Brain microvascular endothelial cell (primary cell): ENCODE measurements around the gene TSC22D1.

ENCODE experiments used
- DNase-seq: peaks from one replicate; pipeline ENCODE4 v3.0.0-alpha.2; 2020
- H3K27ac ChIP-seq: fragments of 250-450 bp; sonication (Bioruptor Pico); 2 replicates; pipeline ENCODE4 v1.5.1; 2020; ENCODE audit warnings: mild to moderate bottlenecking, moderate library complexity
- H3K27me3 ChIP-seq: fragments of 250-450 bp; sonication (Bioruptor Pico); replicated peaks from 2 replicates; pipeline ENCODE4 v1.5.1; 2020; ENCODE audit warnings: mild to moderate bottlenecking
- H3K36me3 ChIP-seq: fragments of 250-450 bp; sonication (Bioruptor Pico); replicated peaks from 2 replicates; pipeline ENCODE4 v1.5.1; 2020; ENCODE audit warnings: mild to moderate bottlenecking
- H3K4me3 ChIP-seq: 2 replicates; pipeline ENCODE4 v1.5.1; 2011; ENCODE audit warnings: low read depth, mild to moderate bottlenecking, control low read depth, low read length, moderate library complexity
- in situ Hi-C: cut with HindIII; loops from 2 replicates; pipeline ENCODE4 v1.10.0; 2017; ENCODE audit warnings: low sequenced_read_pairs, low pct_ligation_motif_present
- TF ChIP-seq, protein P1 (sequence below): IDR thresholded peaks from 2 replicates; pipeline ENCODE4 v1.5.1; 2011; ENCODE audit warnings: low read depth, mild to moderate bottlenecking, moderate library complexity, low read length, control low read depth, inconsistent platforms; ENCODE audit errors: missing control alignments

Gene TSC22D1

DNA sequence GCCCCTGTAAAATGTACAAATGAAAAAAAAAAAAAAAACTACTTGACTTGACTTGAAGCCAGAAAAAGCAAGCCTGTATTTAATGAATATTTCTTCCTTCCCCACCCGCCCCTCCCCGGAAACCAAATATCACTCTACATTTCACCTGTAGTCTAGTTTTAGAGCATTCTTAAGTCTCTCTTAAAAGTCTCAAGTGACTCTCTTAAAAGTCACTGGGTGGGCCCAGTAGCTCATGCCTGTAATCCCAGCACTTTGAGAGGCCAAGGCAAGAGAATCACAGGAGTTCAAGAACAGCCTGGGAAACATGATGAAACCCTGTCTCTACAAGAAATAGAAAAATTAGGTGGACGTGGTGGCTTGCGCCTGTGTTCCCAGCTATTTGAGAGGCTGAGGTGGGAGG lies 72.0 kb downstream of the TSC22D1 start:
- Histone ChIP-seq H3K27me3 (no peaks in the 10 kb centered on the region), H3K4me3 (no peak overlapping the region), H3K36me3 (peaks cover 3% of the 10 kb centered on the region), H3K27ac (no peak overlapping the region)
- TF ChIP-seq, protein P1, sequence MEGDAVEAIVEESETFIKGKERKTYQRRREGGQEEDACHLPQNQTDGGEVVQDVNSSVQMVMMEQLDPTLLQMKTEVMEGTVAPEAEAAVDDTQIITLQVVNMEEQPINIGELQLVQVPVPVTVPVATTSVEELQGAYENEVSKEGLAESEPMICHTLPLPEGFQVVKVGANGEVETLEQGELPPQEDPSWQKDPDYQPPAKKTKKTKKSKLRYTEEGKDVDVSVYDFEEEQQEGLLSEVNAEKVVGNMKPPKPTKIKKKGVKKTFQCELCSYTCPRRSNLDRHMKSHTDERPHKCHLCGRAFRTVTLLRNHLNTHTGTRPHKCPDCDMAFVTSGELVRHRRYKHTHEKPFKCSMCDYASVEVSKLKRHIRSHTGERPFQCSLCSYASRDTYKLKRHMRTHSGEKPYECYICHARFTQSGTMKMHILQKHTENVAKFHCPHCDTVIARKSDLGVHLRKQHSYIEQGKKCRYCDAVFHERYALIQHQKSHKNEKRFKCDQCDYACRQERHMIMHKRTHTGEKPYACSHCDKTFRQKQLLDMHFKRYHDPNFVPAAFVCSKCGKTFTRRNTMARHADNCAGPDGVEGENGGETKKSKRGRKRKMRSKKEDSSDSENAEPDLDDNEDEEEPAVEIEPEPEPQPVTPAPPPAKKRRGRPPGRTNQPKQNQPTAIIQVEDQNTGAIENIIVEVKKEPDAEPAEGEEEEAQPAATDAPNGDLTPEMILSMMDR, result no peak
- in situ Hi-C loops, result no loop called here
- DNase-seq, result no peak

- H3K27me3 ChIP-seq, result no peaks in the 10 kb centered on the region
- no peaks in the 10 kb centered on the region for H3K36me3 ChIP-seq
- no peak overlapping the region for H3K4me3 ChIP-seq
- H3K27ac ChIP-seq, result no peak overlapping the region
- TF ChIP-seq, protein P1, result no peak
- in situ Hi-C loops, result no loop called here
- DNase-seq, result no peak
Observed at GRCh38 chr13:44498969-44499368, 77.2 kb downstream of the TSC22D1 start.

GRCh38 chr13:44498502-44498901 lies 77.6 kb downstream of the TSC22D1 start:
- Histone ChIP-seq H3K36me3 (no peaks in the 10 kb centered on the region), H3K4me3 (no peak overlapping the region), H3K27me3 (no peaks in the 10 kb centered on the region), H3K27ac (no peak overlapping the region)
- in situ Hi-C loops, result no loop called here
- TF ChIP-seq, protein P1, result no peak
- DNase-seq, result no peak

DNA sequence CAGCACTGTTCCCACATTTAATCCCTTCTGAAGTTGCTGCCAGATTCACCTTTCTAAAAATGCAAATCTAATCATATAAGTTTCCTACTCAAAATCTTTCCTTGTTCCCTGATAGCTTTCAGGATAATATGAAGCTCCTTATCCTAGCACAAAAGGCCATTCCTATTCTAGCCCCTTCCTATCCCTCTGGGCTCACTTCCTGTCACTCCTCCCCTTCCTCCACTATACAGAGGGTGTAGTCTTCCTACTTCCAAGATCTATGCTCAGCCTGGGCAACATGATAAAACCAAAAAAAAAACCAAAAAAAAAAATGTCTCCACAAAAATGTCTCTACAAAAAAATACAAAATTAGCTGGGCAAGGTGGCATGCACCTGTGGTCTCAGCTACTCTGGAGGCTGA lies 78.3 kb downstream of the TSC22D1 start:
- H3K36me3 ChIP-seq, result no peaks in the 10 kb centered on the region
- no peak overlapping the region for H3K4me3 ChIP-seq
- in situ Hi-C loops, result no loop called here
- TF ChIP-seq, protein P1, result no peak
- no peak overlapping the region for H3K27ac ChIP-seq
- no peaks in the 10 kb centered on the region for H3K27me3 ChIP-seq
- DNase-seq, result no peak

GRCh38 chr13:44493213-44493812 lies 82.8 kb downstream of the TSC22D1 start:
- Histone ChIP-seq H3K4me3 (no peak overlapping the region), H3K27ac (no peak overlapping the region), H3K27me3 (no peaks in the 10 kb centered on the region), H3K36me3 (no peaks in the 10 kb centered on the region)
- TF ChIP-seq, protein P1, result no peak
- in situ Hi-C loops, result no loop called here
- DNase-seq, result no peak

DNA sequence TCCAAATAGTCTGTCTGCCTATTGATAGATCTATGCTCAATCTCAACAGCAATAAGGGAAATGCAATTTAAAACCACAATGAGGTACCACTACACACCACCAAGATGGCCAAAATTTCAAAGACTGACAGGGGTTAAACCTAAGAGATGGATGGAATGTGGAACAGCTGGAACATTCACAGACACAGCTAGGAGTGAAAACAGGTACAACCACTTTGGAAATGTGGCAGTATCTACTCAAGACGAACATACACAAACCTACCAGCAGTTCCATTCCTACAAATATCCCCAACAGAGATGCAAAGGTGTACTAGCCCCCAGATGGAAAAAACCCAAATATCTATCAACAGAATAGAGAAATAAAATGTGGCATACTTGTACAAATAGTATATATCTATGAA lies 86.4 kb downstream of the TSC22D1 start:
- Histone ChIP-seq H3K36me3 (no peaks in the 10 kb centered on the region), H3K4me3 (no peak overlapping the region), H3K27me3 (no peaks in the 10 kb centered on the region), H3K27ac (no peak overlapping the region)
- TF ChIP-seq, protein P1, result no peak
- in situ Hi-C loops, result no loop called here
- no peak for DNase-seq
